Fibroblast of lung (primary cell): ENCODE data around the gene CDH19. TPM values are rescaled to one million over a fixed set of nuclear protein-coding genes. Genes with fewer than 3 reads are reported as not detected.

Experiments
- DNase-seq, 2 donors: peaks; one replicate each; pipeline versions ENCODE4 v3.0.0 to v3.0.0-alpha.2; 2010; ENCODE audit warnings: low read depth in 2 of 2
- H2AFZ ChIP-seq: 2 replicates; pipeline ENCODE4 v1.5.1; 2012; ENCODE audit warnings: low read length, control low read depth, inconsistent platforms
- H3K27ac ChIP-seq: 2 replicates; pipeline ENCODE4 v1.5.1; 2011; ENCODE audit warnings: low read length, control low read depth; ENCODE audit not compliant: insufficient read depth
- H3K27me3 ChIP-seq: 2 replicates; pipeline ENCODE4 v1.5.1; 2011; ENCODE audit warnings: mild to moderate bottlenecking, low read length; ENCODE audit not compliant: control insufficient read depth, insufficient read depth
- H3K36me3 ChIP-seq: 2 replicates; pipeline ENCODE4 v1.5.1; 2011; ENCODE audit warnings: low read length; ENCODE audit not compliant: control insufficient read depth, insufficient read depth
- H3K4me1 ChIP-seq: 2 replicates; pipeline ENCODE4 v1.5.1; 2011; ENCODE audit warnings: low read length; ENCODE audit not compliant: control insufficient read depth, insufficient read depth; ENCODE audit errors: extremely low read depth
- H3K4me2 ChIP-seq: 2 replicates; pipeline ENCODE4 v1.5.1; 2011; ENCODE audit warnings: low read length, control low read depth; ENCODE audit not compliant: insufficient read depth; ENCODE audit errors: extremely low read depth
- H3K4me3 ChIP-seq, 4 experiments: fragments of 200-600 bp in 1 of 4; sonication (generic) in 1 of 4; replicated peaks in 1 of 4; 2 replicates each; pipeline ENCODE4 v1.5.1; 2011 to 2016; ENCODE audit warnings: low read length in 4 of 4, low read depth in 3 of 4, mild to moderate bottlenecking in 3 of 4, control low read depth in 2 of 4, inconsistent platforms in 1 of 4, mixed read lengths in 1 of 4; ENCODE audit not compliant: insufficient read depth in 1 of 4; ENCODE audit errors: control extremely low read depth in 1 of 4
- H3K79me2 ChIP-seq: 2 replicates; pipeline ENCODE4 v1.5.1; 2012; ENCODE audit warnings: mild to moderate bottlenecking, low read length, inconsistent platforms; ENCODE audit not compliant: control insufficient read depth, insufficient read depth
- H3K9ac ChIP-seq: 2 replicates; pipeline ENCODE4 v1.5.1; 2011; ENCODE audit warnings: mild to moderate bottlenecking, low read length, control low read depth; ENCODE audit not compliant: insufficient read depth
- H3K9me3 ChIP-seq: 2 replicates; pipeline ENCODE4 v1.5.1; 2012; ENCODE audit warnings: low read depth, low read length; ENCODE audit not compliant: control insufficient read depth, insufficient read depth
- H4K20me1 ChIP-seq: 2 replicates; pipeline ENCODE4 v1.5.1; 2011; ENCODE audit warnings: low read length; ENCODE audit not compliant: control insufficient read depth, insufficient read depth; ENCODE audit errors: extremely low read depth
- CTCF ChIP-seq, 2 donors: IDR thresholded peaks in 1 of 2; conservative IDR thresholded peaks in 1 of 2; 1 replicate in 1 of 2; 2 replicates in 1 of 2; pipeline ENCODE4 v1.5.1; 2011 to 2012; ENCODE audit warnings: low read length in 2 of 2, control low read depth in 1 of 2, inconsistent platforms in 1 of 2, low read depth in 1 of 2, mild to moderate bottlenecking in 1 of 2
- EZH2 ChIP-seq: IDR thresholded peaks from 2 replicates; pipeline ENCODE4 v1.5.1; 2012; ENCODE audit warnings: low read length, control low read depth, mild to moderate bottlenecking; ENCODE audit errors: missing control alignments
- polyA plus RNA-seq, 2 donors: library from polyadenylated mRNA; depleted of rRNA in 1 of 2; stranded (reverse) in 1 of 2; unstranded in 1 of 2; fragments of >200 nt; gene quantifications; 2 replicates each; pipeline ENCODE4 v1.2.1, GENCODE V29; 2011 to 2012; ENCODE audit warnings: missing spikeins in 1 of 2
- total RNA-seq: library from RNA; depleted of rRNA; stranded (reverse); fragments of >200 nt; gene quantifications from 2 replicates; pipeline ENCODE4 v1.2.1, GENCODE V29; 2014

CDH19 gene
- total and polyA plus RNA-seq, 2 donors (not counting 1 experiment from before 2014, with no cell fraction given) = not detected

GRCh38 chr18:66645983-66646382 is 42.1 kb upstream of the CDH19 start:
- Histone ChIP-seq H3K9me3 (no peaks in the 10 kb centered on the region), H3K4me3 (no peak overlapping the region), H3K79me2 (no peaks in the 10 kb centered on the region), H3K9ac (no peak overlapping the region), H3K36me3 (no peaks in the 10 kb centered on the region), H3K4me1 (no peaks in the 10 kb centered on the region), H3K27me3 (no peaks in the 10 kb centered on the region), H3K4me2 (no peak overlapping the region), H2AFZ (no peak overlapping the region), H4K20me1 (no peaks in the 10 kb centered on the region), H3K27ac (no peak overlapping the region)
- TF ChIP-seq EZH2 (no peak), CTCF (conservative IDR thresholded peaks at IDR 0.05 in 1 of 2, IDR thresholded peaks at IDR 0.05 in 1 of 2; ENCODE audit: low read depth in 1 of 2, low read length in 2 of 2) (no peak)
- no peak for DNase-seq

- no peak overlapping the region for H3K4me2 ChIP-seq
- TF ChIP-seq CTCF (conservative IDR thresholded peaks at IDR 0.05 in 1 of 2, IDR thresholded peaks at IDR 0.05 in 1 of 2; ENCODE audit: low read depth in 1 of 2, low read length in 2 of 2) (no peak), EZH2 (no peak)
- H2AFZ ChIP-seq = no peak overlapping the region
- H3K36me3 ChIP-seq = no peaks in the 10 kb centered on the region
- no peak for DNase-seq
- H3K27me3 ChIP-seq = no peaks in the 10 kb centered on the region
- no peaks in the 10 kb centered on the region for H3K4me1 ChIP-seq
- no peaks in the 10 kb centered on the region for H3K79me2 ChIP-seq
- H3K4me3 ChIP-seq = no peak overlapping the region
- H4K20me1 ChIP-seq = no peaks in the 10 kb centered on the region
- H3K9me3 ChIP-seq = no peaks in the 10 kb centered on the region
- no peak overlapping the region for H3K27ac ChIP-seq
- H3K9ac ChIP-seq = no peak overlapping the region
Measured at GRCh38 chr18:66641056-66641455, 37.2 kb upstream of the CDH19 start.

GRCh38 chr18:66640431-66640830 is 36.5 kb upstream of the CDH19 start:
- no peak overlapping the region for H3K9ac ChIP-seq
- DNase-seq = peak in 1 of 2 donors; percentile 25
- no peak overlapping the region for H3K4me2 ChIP-seq
- no peak overlapping the region for H3K27ac ChIP-seq
- no peaks in the 10 kb centered on the region for H3K4me1 ChIP-seq
- no peaks in the 10 kb centered on the region for H3K36me3 ChIP-seq
- no peaks in the 10 kb centered on the region for H3K27me3 ChIP-seq
- H3K4me3 ChIP-seq = no peak overlapping the region
- H4K20me1 ChIP-seq = no peaks in the 10 kb centered on the region
- no peak for TF ChIP-seq CTCF (conservative IDR thresholded peaks at IDR 0.05 in 1 of 2, IDR thresholded peaks at IDR 0.05 in 1 of 2; ENCODE audit: low read depth in 1 of 2, low read length in 2 of 2)
- no peak for TF ChIP-seq EZH2
- H2AFZ ChIP-seq = no peak overlapping the region
- no peaks in the 10 kb centered on the region for H3K79me2 ChIP-seq
- no peaks in the 10 kb centered on the region for H3K9me3 ChIP-seq
